NCI-H524 (cell line): ENCODE measurements around the gene IRAK2.

Source experiments
- DNase-seq, 2 experiments: peaks; one replicate each; lab custom pipeline; 2025; lab: John Stamatoyannopoulos, UW

The IRAK2 gene

GRCh38 chr3:10284496-10284895 lies 119.8 kb downstream of the IRAK2 start:
- no peak for DNase-seq

GRCh38 chr3:10285272-10286132 lies 120.8 kb downstream of the IRAK2 start:
- no peak for DNase-seq

- no peak for DNase-seq
These were observed 121.4 kb downstream of the IRAK2 start for GRCh38 chr3:10286133-10286524.

- DNase-seq: peak; percentile 58 to 72
These were observed 122.0 kb downstream of the IRAK2 start for GRCh38 chr3:10286596-10287295.

GRCh38 chr3:10287936-10288574 lies 123.3 kb downstream of the IRAK2 start:
- no peak for DNase-seq

- DNase-seq: no peak
These were observed 123.8 kb downstream of the IRAK2 start for GRCh38 chr3:10288575-10288960.

GRCh38 chr3:10289077-10289476 lies 124.4 kb downstream of the IRAK2 start:
- DNase-seq: no peak

- peak; percentile 38 to 73 for DNase-seq
These were observed 125.2 kb downstream of the IRAK2 start for GRCh38 chr3:10289787-10290355.

GRCh38 chr3:10290481-10291176 lies 125.9 kb downstream of the IRAK2 start:
- no peak for DNase-seq

GRCh38 chr3:10291641-10292040 lies 126.9 kb downstream of the IRAK2 start:
- no peak for DNase-seq

- no peak for DNase-seq
These were observed 128.0 kb downstream of the IRAK2 start, which contains the start of gene GHRL for GRCh38 chr3:10292505-10293419. Gene GHRL, minus strand, starts transcription at chr3:10292947. Its CDS starts 2,767 bp downstream, at chr3:10290180.
